HFF-Myc (cell line): Measurements from ENCODE around the gene RBMX2.
"Not testable (repeated sequence)": the region's sequence is repeated elsewhere in the genome, so short reads cannot be mapped to it uniquely, and the experiment has no call there.

Experiments used
- DNase-seq: peaks from one replicate; pipeline ENCODE4 v3.0.0-alpha.2; 2011; ENCODE audit warnings: low read depth; ENCODE audit errors: extremely low read depth
- H3K4me3 ChIP-seq: replicated peaks from 2 replicates; pipeline ENCODE4 v1.5.1; 2011; ENCODE audit warnings: low read depth, mild to moderate bottlenecking, control low read depth, low read length
- TF ChIP-seq, protein P1 (sequence below): IDR thresholded peaks from 2 replicates; pipeline ENCODE4 v1.5.1; 2012; ENCODE audit warnings: mild to moderate bottlenecking, low read depth, low read length, control low read depth; ENCODE audit errors: missing control alignments

Gene RBMX2

DNA sequence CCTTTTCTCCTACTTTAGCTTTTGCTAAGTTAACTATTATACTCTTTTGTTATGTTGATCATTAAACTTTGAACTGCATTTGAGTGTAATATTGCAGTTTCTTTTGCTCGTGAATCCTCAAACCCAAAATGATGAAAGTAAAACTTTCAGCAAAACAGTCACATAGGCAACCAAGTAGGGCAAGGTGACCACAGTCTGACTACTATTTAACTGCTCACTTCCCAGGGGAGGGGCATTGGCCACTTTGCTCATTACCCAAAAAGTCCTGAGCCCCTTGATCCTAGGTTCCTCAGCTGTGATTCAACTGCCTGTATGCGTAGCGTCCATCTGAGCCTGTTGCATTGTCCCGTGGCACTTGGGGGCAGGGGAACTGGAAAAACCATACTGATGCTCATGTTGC, 17.0 kb downstream of the RBMX2 start:
- DNase-seq: no peak
- no peak overlapping the region for H3K4me3 ChIP-seq
- TF ChIP-seq, protein P1, sequence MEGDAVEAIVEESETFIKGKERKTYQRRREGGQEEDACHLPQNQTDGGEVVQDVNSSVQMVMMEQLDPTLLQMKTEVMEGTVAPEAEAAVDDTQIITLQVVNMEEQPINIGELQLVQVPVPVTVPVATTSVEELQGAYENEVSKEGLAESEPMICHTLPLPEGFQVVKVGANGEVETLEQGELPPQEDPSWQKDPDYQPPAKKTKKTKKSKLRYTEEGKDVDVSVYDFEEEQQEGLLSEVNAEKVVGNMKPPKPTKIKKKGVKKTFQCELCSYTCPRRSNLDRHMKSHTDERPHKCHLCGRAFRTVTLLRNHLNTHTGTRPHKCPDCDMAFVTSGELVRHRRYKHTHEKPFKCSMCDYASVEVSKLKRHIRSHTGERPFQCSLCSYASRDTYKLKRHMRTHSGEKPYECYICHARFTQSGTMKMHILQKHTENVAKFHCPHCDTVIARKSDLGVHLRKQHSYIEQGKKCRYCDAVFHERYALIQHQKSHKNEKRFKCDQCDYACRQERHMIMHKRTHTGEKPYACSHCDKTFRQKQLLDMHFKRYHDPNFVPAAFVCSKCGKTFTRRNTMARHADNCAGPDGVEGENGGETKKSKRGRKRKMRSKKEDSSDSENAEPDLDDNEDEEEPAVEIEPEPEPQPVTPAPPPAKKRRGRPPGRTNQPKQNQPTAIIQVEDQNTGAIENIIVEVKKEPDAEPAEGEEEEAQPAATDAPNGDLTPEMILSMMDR: no peak

DNA sequence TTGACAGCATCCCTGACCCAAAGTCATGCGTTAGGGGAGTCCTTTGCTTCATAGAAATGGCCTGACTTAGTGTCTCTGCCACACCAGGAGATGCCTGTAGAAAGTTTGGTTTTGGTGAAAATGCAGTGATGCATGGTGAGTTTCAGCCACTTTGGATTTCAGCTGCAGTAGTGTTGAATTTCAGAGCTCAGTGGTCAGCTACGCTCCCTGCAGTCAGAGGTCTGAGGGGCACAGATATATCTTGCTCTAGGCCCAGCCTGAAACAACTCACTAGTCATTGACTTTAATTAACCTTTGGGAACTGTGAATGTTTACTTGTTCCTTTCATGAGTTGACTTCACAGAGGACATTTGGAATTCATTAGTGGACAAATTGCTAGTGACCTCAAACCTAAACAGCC, 17.5 kb downstream of the RBMX2 start:
- H3K4me3 ChIP-seq: no peak overlapping the region
- TF ChIP-seq, protein P1: no peak
- no peak for DNase-seq

DNA sequence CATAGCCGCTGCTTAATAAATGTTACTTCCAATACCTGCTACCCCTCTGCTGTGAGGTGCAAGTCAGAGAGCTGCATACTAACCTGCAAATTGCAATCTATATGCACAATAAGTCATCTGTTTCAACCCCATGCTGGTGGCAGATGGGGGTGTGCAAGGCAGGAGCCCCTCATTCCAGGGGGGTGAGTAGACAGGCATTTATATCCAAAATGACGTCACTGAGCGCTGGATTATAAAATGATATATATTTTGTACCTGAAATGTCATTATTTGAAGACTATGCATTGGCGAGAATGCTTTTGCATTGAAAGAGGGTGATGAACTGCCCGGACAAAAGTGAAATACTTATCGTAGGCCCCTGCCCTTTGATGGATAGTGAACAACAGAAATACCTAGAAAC, 24.7 kb downstream of the RBMX2 start:
- TF ChIP-seq, protein P1: no peak
- no peak overlapping the region for H3K4me3 ChIP-seq
- DNase-seq: no peak

DNA sequence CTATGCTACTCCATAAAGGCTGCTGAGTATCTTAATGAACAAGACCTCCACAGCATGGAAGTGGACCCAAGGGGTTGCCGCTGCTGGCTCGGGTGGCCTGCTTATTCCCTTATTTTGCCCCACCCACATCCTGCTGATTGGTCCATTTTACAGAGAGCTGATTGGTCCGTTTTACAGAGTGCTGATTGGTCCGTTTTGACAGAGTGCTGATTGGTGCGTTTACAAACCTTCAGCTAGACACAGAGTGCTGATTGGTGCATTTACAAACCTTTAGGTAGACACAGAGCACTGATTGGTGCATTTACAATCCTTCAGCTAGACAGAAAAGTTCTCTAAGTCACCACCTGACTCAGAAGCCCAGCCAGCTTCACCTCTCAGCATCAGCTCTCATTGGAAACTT, 27.4 kb downstream of the RBMX2 start:
- DNase-seq, H3K4me3 ChIP-seq: not testable (repeated sequence)

DNA sequence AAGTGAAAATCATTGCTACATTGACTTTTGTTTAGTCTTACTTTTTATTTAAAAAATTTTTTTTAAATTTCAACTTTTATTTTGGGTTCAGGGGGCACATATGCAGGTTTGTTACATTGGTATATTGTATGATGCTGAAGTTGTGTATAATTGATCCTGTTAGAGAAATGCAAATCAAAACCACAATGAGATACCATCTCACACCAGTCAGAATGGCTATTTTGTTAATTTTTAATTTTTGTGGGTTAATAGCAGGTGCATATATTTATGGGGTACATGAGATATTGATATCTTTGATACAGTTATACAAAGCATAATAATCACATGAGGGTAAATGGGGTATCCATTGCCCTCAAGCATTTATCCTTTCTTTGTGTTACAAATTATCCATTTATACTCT, 34.1 kb downstream of the RBMX2 start:
- TF ChIP-seq, protein P1: no peak
- DNase-seq: no peak
- H3K4me3 ChIP-seq: no peak overlapping the region

DNA sequence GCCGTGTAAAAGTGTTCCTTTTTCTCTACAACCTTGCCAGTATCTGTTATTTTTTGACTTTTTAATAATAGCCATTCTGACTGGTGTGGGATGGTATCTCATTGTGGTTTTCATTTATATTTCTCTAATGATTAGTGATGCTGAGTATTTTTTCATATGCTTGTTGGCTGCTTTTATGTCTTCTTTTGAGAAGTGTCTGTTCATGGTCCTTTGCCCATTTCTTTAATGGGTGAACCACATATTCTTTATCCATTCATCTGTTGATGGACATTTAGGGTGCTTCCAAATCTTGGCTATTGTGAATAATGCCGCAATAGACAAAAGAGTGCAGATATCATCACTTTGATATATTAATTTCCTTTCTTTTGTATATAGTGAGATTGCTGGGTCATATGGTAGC, 36.2 kb downstream of the RBMX2 start:
- DNase-seq, H3K4me3 ChIP-seq: not testable (repeated sequence)

DNA sequence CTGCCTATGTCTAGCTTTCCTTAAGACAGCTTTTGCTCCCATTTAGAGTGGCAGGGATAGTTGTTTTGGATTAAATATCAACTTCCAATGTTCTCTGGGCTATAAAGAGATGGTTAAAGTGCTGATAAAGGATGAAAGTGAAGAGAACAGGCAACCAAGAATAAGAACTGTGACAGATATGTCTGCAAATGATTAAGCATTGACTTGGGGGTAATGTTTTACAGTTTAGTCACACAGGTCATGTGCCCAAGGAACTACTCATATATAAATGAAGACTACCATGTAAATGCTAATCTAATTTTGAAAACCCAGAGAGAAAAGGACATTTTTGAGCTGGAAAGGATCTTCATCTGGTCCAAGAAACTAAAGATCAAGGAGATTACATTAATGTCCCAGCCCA, 42.1 kb downstream of the RBMX2 start:
- TF ChIP-seq, protein P1: no peak
- DNase-seq: no peak
- no peak overlapping the region for H3K4me3 ChIP-seq

DNA sequence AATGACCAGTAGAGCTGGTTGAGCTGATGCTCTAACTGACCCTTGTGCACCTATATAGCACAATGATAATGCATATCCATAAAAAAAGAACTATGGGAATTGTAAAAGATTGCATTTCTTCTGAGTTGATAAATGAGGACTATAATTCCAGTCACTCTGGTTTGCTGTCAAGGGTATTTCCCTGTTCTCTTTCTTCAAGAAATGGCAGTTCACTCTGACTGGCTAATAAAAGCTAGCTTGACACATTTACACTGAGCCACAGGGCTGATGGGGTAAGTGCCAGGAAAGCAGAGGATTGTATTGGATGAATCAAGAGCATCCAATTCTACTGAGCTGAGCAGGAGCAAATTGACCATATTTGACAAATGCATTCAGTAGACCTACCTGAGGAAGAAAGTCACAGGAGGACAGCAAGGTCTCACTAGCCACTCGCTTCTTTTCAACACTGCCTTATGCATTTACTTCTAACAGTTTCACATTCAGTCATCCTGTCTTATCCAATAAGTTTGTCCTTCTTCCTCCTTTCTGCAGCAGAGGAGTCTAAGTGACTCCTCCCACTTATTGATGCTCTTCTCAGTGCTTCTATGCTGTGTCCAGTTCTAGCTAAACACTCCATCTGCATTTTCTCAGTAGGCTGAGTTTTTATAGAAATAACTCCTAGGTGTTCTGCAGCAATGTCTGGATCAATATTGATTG, 43.0 kb downstream of the RBMX2 start:
- H3K4me3 ChIP-seq: no peak overlapping the region
- DNase-seq: no peak
- TF ChIP-seq, protein P1: no peak
